Ishikawa (cell line): ENCODE results near the gene PDE8A.

ENCODE experiments used
- CEBPB ChIP-seq: IDR thresholded peaks from 2 replicates; pipeline ENCODE4 v1.6.1; 2012
- CREB1 ChIP-seq: IDR thresholded peaks from 2 replicates; pipeline ENCODE4 v1.6.1; 2012; ENCODE audit warnings: low read depth
- EP300 ChIP-seq: IDR thresholded peaks from 2 replicates; pipeline ENCODE4 v1.6.1; 2012; ENCODE audit warnings: borderline replicate concordance
- MAX ChIP-seq: IDR thresholded peaks from 2 replicates; pipeline ENCODE4 v1.6.1; 2012
- RAD21 ChIP-seq: IDR thresholded peaks from 2 replicates; pipeline ENCODE4 v1.6.1; 2012; ENCODE audit warnings: low read depth
- REST ChIP-seq: IDR thresholded peaks from 2 replicates; pipeline ENCODE4 v1.6.1; 2012; ENCODE audit warnings: low read depth, mild to moderate bottlenecking
- TAF1 ChIP-seq: IDR thresholded peaks from 2 replicates; pipeline ENCODE4 v1.6.1; 2012; ENCODE audit warnings: low read depth, mild to moderate bottlenecking
- TCF12 ChIP-seq: IDR thresholded peaks from 2 replicates; pipeline ENCODE4 v1.6.1; 2012; ENCODE audit warnings: low read depth
- YY1 ChIP-seq: IDR thresholded peaks from 2 replicates; pipeline ENCODE4 v1.6.1; 2012; ENCODE audit warnings: low read depth

- no peak for TF ChIP-seq TCF12
- no peak for TF ChIP-seq EP300
- no peak for TF ChIP-seq CEBPB
- no peak for TF ChIP-seq RAD21
- TF ChIP-seq MAX: no peak
- no peak for TF ChIP-seq YY1
- no peak for TF ChIP-seq CREB1
- no peak for TF ChIP-seq REST
- TF ChIP-seq TAF1: no peak
Observed at GRCh38 chr15:85041230-85041629, 59.6 kb downstream of the PDE8A start.
